ENCODE data around the gene SUMO3. TPM values are rescaled to one million over a fixed set of nuclear protein-coding genes. Genes with fewer than 3 reads are reported as not detected.

SUMO3 gene
- total RNA-seq, 2 experiments from 2014 or later = 91.1 to 97.9 TPM

- peaks cover 3% of the 10 kb centered on the region for H3K9me3 Mint-ChIP-seq
- DNase-seq = no peak
- CTCF ChIA-PET = interaction anchor here (1.2 kb wide), 2 partner anchors 14 to 16 kb away, joined by 3 to 4 read pairs; partner anchors contain the start of gene UBE2G2
- H3K4me3 Mint-ChIP-seq = peak overlapping the region; percentile 74
- H3K4me1 Mint-ChIP-seq = peaks cover 24% of the 10 kb centered on the region
- H3K27ac Mint-ChIP-seq = no peak overlapping the region
- H3K27me3 Mint-ChIP-seq = no peaks in the 10 kb centered on the region
- peaks cover 7% of the 10 kb centered on the region for H3K36me3 Mint-ChIP-seq (ENCODE audit: low read depth)
- POLR2A ChIA-PET = no interaction called here
Measured at GRCh38 chr21:44815852-44816628, 1.8 kb downstream of the SUMO3 start.

- H3K9me3 Mint-ChIP-seq = peaks cover 3% of the 10 kb centered on the region
- ChIA-PET CTCF (interaction anchor here (1.2 kb wide), 2 partner anchors 14 to 15 kb away, joined by 3 to 4 read pairs; partner anchors contain the start of gene UBE2G2), POLR2A (no interaction called here)
- H3K27ac Mint-ChIP-seq = no peak overlapping the region
- H3K27me3 Mint-ChIP-seq = no peaks in the 10 kb centered on the region
- H3K36me3 Mint-ChIP-seq (ENCODE audit: low read depth) = peaks cover 7% of the 10 kb centered on the region
- H3K4me3 Mint-ChIP-seq = no peak overlapping the region
- H3K4me1 Mint-ChIP-seq = peaks cover 24% of the 10 kb centered on the region
- DNase-seq = no peak
Measured at GRCh38 chr21:44815225-44815624, 2.6 kb downstream of the SUMO3 start.

GRCh38 chr21:44814498-44815023 is 3.3 kb downstream of the SUMO3 start:
- H3K9me3 Mint-ChIP-seq = peaks cover 2% of the 10 kb centered on the region
- no peaks in the 10 kb centered on the region for H3K27me3 Mint-ChIP-seq
- H3K36me3 Mint-ChIP-seq (ENCODE audit: low read depth) = peaks cover 7% of the 10 kb centered on the region
- ChIA-PET POLR2A (no interaction called here), CTCF (interaction anchor here (1.2 kb wide), 1 partner anchor 13 kb away, joined by 4 read pairs; the partner anchor contains the start of gene UBE2G2)
- DNase-seq = no peak
- no peak overlapping the region for H3K4me3 Mint-ChIP-seq
- no peak overlapping the region for H3K27ac Mint-ChIP-seq
- H3K4me1 Mint-ChIP-seq = peaks cover 24% of the 10 kb centered on the region

DNA sequence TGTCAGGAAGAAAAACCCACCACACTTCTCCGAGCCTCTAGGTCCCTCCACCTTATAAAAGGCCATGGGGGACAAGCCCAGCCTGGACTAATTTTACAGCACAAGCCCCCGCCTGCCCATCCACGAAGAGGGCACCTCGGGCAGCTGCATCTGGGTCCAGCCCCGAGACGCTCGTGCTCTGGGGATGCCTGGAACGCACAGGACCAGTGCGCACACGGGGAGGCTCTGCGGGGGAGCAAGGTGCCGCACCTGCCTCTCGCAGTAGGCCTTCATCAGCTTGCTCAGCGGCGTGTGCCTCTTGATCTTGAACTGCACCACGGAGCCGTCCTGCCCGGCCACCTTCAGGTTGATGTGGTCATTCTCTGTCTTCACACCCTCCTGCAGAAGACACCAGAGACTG is 4.1 kb downstream of the SUMO3 start:
- no peak for DNase-seq
- CTCF ChIA-PET = no interaction called here
- POLR2A ChIA-PET = no interaction called here
- peaks cover 22% of the 10 kb centered on the region for H3K4me1 Mint-ChIP-seq
- H3K36me3 Mint-ChIP-seq (ENCODE audit: low read depth) = peaks cover 14% of the 10 kb centered on the region
- no peak overlapping the region for H3K27ac Mint-ChIP-seq
- no peak overlapping the region for H3K4me3 Mint-ChIP-seq
- H3K9me3 Mint-ChIP-seq = no peaks in the 10 kb centered on the region
- no peaks in the 10 kb centered on the region for H3K27me3 Mint-ChIP-seq

DNA sequence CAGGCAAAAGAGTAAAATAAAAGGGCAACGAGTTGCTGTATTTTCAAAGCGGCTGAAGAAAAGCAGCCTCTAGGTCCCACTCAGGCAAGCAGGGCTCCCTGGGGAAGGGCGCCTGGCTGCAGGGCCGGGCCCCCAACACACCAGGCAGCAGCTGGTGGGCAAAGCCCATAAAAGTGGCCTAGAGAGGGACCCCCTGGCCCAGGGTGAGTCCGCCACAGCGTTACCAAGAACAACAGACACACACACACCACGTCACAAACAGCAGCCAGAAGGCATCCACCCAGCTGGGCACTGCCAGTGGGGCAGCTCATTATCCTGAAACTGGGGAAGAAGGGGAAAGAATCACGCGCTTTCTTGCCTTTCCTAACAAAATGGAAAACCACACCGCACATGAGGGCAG is 4.7 kb downstream of the SUMO3 start:
- POLR2A ChIA-PET = interaction anchor here (0.6 kb wide), 1 partner anchor 12 kb away, joined by 3 read pairs; the partner anchor contains the start of gene UBE2G2
- no peaks in the 10 kb centered on the region for H3K27me3 Mint-ChIP-seq

GRCh38 chr21:44812640-44813039 is 5.2 kb downstream of the SUMO3 start:
- POLR2A ChIA-PET = interaction anchor here (0.6 kb wide), 1 partner anchor 11 kb away, joined by 3 read pairs; the partner anchor contains the start of gene UBE2G2
- no peaks in the 10 kb centered on the region for H3K9me3 Mint-ChIP-seq
- H3K27ac Mint-ChIP-seq = no peak overlapping the region
- no peak overlapping the region for H3K4me3 Mint-ChIP-seq
- no peak for DNase-seq
- H3K27me3 Mint-ChIP-seq = no peaks in the 10 kb centered on the region
- CTCF ChIA-PET = no interaction called here
- peaks cover 14% of the 10 kb centered on the region for H3K36me3 Mint-ChIP-seq (ENCODE audit: low read depth)
- peaks cover 22% of the 10 kb centered on the region for H3K4me1 Mint-ChIP-seq

More for the DNA sequence above, 4.7 kb downstream of the SUMO3 start:
- no peak for DNase-seq
- Mint-ChIP-seq H3K9me3 (no peaks in the 10 kb centered on the region), H3K4me3 (no peak overlapping the region), H3K27ac (no peak overlapping the region), H3K4me1 (peaks cover 22% of the 10 kb centered on the region), H3K36me3 (ENCODE audit: low read depth) (peaks cover 14% of the 10 kb centered on the region)
- CTCF ChIA-PET = no interaction called here

DNA sequence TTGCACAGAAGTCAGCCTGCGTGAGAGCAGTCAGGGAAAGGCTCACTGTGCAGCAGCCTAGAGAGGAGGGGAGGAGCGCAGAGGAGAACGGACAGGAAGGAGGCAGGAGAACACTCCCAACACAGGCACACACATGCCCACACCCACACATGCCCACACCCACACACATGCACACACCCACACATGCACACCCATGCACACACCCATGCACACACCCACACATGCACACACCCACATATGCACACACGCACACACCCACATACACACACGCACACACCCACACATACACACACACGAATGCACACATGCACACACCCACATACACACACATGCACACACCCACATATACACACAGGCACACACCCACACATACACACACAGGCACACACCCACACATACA is 7.1 kb downstream of the SUMO3 start:
- Mint-ChIP-seq H3K4me3 (no peak overlapping the region), H3K27me3 (no peaks in the 10 kb centered on the region), H3K4me1 (peaks cover 9% of the 10 kb centered on the region), H3K27ac (peak overlapping the region; percentile 15), H3K36me3 (ENCODE audit: low read depth) (peaks cover 21% of the 10 kb centered on the region), H3K9me3 (no peaks in the 10 kb centered on the region)
- CTCF ChIA-PET = no interaction called here
- DNase-seq = no peak
- POLR2A ChIA-PET = no interaction called here

GRCh38 chr21:44805859-44806258 is 12.0 kb downstream of the SUMO3 start:
- Mint-ChIP-seq H3K36me3 (ENCODE audit: low read depth) (peaks cover 33% of the 10 kb centered on the region), H3K27me3 (no peaks in the 10 kb centered on the region), H3K9me3 (no peaks in the 10 kb centered on the region), H3K27ac (no peak overlapping the region), H3K4me3 (no peak overlapping the region), H3K4me1 (peaks cover 15% of the 10 kb centered on the region)
- no peak for DNase-seq
- ChIA-PET CTCF (no interaction called here), POLR2A (no interaction called here)

DNA sequence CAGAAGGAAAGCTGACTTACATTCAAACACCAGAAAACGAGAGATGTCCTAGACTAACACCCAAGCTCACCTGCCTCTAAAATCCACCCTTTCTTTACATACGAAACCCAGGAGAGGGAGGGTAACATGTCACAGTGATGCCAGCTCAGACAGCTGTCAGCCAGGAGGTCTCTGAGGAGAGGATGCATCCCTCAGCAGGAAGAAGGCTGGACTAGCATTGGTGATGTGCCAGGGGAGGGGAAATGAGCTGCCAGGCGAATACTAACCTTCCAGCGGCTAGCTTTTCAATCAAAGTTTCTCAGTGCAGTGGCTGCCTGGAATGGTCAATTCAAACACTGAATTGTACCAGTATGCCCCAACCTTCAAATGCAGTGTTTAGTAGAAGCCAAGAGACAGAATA is 12.6 kb downstream of the SUMO3 start:
- ChIA-PET CTCF (no interaction called here), POLR2A (no interaction called here)
- DNase-seq = no peak
- no peak overlapping the region for H3K27ac Mint-ChIP-seq
- no peaks in the 10 kb centered on the region for H3K27me3 Mint-ChIP-seq
- no peak overlapping the region for H3K4me3 Mint-ChIP-seq
- H3K4me1 Mint-ChIP-seq = peaks cover 21% of the 10 kb centered on the region
- H3K9me3 Mint-ChIP-seq = no peaks in the 10 kb centered on the region
- peaks cover 33% of the 10 kb centered on the region for H3K36me3 Mint-ChIP-seq (ENCODE audit: low read depth)

DNA sequence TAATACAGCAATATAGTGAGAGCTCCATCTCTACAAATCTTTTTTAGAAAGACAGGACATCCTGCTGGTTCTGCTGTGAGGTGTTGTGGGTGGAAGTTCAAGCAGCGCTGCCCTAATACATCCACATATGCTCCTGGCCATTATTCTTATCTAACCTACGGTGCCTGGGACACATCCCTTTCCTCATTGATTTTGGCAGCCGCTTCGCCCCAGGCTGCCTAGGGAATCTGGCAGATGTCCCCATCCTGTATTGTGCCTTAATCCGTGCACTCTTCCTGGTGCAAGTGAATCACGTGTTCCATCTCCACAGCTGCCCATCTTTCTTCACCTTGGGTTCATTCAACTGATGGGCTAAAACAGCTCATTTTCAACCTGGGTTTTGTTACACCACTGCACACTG is 13.1 kb downstream of the SUMO3 start:
- Mint-ChIP-seq H3K4me1 (peaks cover 26% of the 10 kb centered on the region), H3K4me3 (no peak overlapping the region), H3K27me3 (no peaks in the 10 kb centered on the region), H3K9me3 (no peaks in the 10 kb centered on the region), H3K27ac (no peak overlapping the region), H3K36me3 (ENCODE audit: low read depth) (peaks cover 33% of the 10 kb centered on the region)
- DNase-seq = no peak
- POLR2A ChIA-PET = no interaction called here
- CTCF ChIA-PET = no interaction called here

- no peak for DNase-seq
- Mint-ChIP-seq H3K4me3 (peak overlapping the region; percentile 85), H3K36me3 (ENCODE audit: low read depth) (peaks cover 33% of the 10 kb centered on the region)
Measured at GRCh38 chr21:44803651-44804050, 14.2 kb downstream of the SUMO3 start.

DNA sequence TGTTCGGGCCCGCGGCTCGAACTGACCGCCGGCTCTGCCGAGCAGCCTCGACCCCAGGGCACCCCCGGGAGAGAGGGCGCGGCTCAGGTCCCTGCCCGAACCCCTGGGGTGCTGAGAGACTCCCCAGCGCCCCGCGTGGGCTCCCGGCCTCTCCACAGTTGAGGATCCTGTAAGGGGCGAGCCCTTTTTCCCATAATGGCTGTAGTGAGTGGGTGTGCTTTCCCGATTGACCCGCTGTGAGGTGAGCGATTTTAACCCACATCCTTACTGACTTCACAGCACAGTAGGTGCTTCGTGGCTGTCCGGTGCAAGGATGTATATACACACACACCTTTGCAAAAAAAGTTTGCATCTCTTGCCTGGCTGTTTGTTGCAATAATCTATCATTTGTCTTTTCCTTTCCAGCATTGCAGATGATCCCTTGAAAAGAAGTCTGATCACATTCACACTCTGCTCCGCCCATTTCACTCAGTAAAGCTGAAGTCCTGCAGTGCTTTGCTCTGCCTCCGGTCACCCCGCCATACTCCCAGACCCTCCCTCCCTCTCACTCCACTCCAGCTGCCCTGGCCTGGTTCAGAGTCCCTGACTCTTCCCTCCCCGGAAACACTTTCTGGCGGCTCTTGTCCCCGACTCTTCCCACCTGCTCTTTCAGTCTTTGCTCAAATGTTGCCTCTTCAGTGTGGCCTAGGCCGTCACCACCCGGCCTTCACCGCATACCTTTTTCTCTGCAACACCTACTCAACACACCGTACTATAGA is 15.3 kb downstream of the SUMO3 start:
- ChIA-PET CTCF (interaction anchor here (1.2 to 2.7 kb wide), 4 partner anchors 9 to 81 kb away, joined by 4 to 12 read pairs (median 4); partner anchors contain the start of gene PTTG1IP), POLR2A (no interaction called here)
- peak overlapping the region; percentile 76 for H3K27ac Mint-ChIP-seq
- no peaks in the 10 kb centered on the region for H3K27me3 Mint-ChIP-seq
- peaks cover 40% of the 10 kb centered on the region for H3K4me1 Mint-ChIP-seq
- H3K36me3 Mint-ChIP-seq (ENCODE audit: low read depth) = peaks cover 42% of the 10 kb centered on the region
- peak overlapping the region; percentile 85 for H3K4me3 Mint-ChIP-seq
- DNase-seq = no peak
- H3K9me3 Mint-ChIP-seq = no peaks in the 10 kb centered on the region

More at GRCh38 chr21:44803651-44804050, 14.2 kb downstream of the SUMO3 start:
- Mint-ChIP-seq H3K27me3 (no peaks in the 10 kb centered on the region), H3K27ac (no peak overlapping the region), H3K4me1 (peaks cover 34% of the 10 kb centered on the region), H3K9me3 (no peaks in the 10 kb centered on the region)
- CTCF ChIA-PET = no interaction called here
- POLR2A ChIA-PET = no interaction called here

All from activated CD4-positive, alpha-beta T cell treated with anti-CD3 and anti-CD28 coated beads, Interleukin-2, amount 10 ng/mL, durations not matched to agents 7 days and 5 days (primary cell).